GM12892 (cell line): ENCODE data around the gene MATN1.

ENCODE experiments used
- DNase-seq: peaks from one replicate; pipeline ENCODE4 v3.0.0; 2011; ENCODE audit not compliant: insufficient read length
- FAIRE-seq: peaks from 2 replicates; lab custom pipeline; 2011; peaks lifted over from hg19 to GRCh38; lab: Jason Lieb, UNC
- POLR2A ChIP-seq: IDR thresholded peaks from 2 replicates; pipeline ENCODE4 v1.6.1; 2011; ENCODE audit warnings: low read depth, low read length, control low read depth
- POLR2AphosphoS5 ChIP-seq: IDR thresholded peaks from 2 replicates; pipeline ENCODE4 v1.6.1; 2011; ENCODE audit warnings: low read depth, low read length, control low read depth
- TAF1 ChIP-seq: IDR thresholded peaks from 2 replicates; pipeline ENCODE4 v1.6.1; 2011; ENCODE audit warnings: low read depth, mild to moderate bottlenecking, control low read depth, low read length, borderline replicate concordance

Gene MATN1

DNA sequence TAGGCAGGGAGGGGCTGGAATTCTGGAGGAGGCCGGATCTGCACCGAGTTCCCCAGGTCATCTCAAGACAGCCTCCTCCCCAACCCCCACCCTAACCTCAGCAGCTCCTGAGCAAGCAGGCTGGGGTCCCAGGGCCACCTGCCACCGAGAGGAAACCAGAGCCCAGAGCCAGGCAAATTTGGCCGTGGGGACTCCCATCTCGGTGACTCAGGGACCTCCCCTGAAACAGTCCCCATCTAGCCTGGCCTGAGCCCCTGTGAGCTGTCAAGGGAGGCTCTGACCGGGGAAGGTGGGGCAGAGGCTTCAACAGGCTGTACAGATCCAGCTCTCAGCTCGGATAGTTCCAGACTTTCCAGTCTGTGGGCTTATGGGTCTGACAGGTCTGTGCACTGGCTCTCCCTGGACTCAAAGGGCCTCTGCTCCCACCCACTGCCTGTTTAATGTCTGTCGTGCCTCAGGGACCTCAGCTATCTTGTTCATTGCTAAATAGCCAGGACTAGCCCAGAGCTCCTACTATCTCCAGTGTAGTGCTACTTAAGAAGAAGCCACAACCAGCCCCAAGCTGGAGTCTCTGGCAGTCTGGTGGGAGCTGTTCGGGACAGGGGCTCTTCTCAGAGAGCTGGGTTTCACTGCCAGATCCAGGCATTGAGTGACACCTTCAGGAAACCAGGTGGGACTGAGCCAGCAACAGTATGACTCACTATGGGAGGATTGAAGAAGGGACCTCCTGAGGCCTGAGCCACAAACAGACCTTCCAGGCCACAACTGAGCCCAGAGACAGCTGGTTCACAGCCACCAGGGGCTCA, 25.6 kb downstream of the MATN1 start:
- DNase-seq (peak; percentile 52), FAIRE-seq (peak; percentile 71)
- TF ChIP-seq POLR2A (no peak), TAF1 (no peak), POLR2AphosphoS5 (no peak)

DNA sequence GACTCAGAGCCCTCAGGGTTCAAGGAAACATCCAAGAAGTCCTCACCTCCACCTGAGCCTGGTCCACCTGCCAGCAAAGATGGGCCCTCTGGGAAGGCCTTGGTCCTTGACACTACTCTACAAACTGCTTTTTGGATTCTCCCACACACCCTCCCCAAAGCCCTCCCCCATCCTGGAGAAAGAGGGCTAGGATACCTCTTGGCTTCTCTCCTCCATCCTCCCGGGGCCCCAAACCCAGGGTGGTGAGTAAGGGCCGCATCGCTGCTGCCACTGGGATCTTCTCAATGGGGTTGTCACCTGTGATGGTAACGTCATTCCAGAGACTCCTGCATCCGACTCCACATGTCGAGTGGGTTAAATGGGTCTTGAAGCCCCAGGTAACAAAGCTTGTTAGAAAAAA, 26.6 kb downstream of the MATN1 start:
- FAIRE-seq (no peak), DNase-seq (no peak)
- no peak for TF ChIP-seq POLR2AphosphoS5
- TF ChIP-seq TAF1: no peak
- no peak for TF ChIP-seq POLR2A

DNA sequence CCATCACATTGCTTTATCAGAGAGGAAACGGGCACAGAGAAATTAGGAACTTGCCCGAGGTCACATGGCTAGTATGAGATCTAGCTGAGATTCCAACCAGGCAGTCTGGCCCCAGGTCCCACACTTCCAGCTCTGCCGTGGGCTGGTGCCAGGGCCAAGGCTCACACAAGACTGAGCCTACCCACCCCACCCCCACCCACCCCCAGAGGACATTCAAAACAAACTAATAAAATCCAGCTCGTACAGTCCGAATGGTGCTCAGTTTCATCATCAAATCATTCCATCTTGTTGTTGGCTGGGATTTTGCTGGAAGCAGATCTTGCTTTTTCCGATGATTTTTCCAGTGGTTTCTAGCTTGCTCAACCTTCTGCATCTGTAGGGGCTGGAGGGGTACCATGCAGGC, 27.9 kb downstream of the MATN1 start:
- FAIRE-seq (no peak), DNase-seq (no peak)
- TF ChIP-seq POLR2AphosphoS5 (no peak), TAF1 (no peak), POLR2A (no peak)

DNA sequence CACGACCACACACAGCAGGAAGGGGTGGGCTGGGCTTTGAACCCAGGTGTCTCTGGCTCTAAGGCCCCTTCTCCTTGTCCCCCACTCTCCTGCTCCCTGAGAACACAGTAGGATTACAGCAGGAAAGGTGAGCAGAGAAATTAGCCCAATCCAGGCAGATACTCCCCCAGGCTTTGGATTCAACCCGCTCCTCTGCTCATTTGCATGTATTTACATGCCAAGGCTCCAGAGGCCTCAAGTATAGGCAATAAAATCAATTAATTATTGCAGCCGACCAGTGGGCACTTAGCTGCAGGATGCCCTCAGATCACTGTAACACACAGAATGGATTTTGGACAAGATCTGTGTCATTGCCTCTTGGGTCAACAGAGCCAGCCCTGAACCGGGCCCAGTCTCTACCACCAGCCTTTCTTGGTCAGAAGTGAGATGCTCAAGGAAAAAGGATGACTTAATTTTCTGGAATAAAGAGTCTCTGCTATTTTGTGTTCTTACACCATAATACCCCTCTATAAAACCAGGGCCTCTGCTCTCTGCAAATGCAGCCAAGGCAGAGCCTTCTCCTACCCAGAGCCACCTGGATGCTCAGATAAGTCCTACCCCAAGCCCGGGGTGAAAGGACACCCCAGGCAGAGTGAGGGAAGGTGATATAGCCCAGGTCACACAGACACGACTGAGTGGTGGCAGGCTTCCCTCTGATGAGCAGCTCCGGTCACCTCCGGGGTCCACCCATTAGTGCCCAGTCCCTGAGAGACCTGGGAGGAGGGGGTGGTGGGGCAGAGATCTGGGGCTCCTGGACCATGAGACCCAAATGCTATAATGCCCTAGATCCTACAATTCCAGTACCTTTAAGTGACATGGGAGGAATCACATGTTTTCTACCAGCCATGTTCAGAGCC, 28.9 kb downstream of the MATN1 start:
- no peak for FAIRE-seq
- no peak for DNase-seq
- TF ChIP-seq TAF1: no peak
- no peak for TF ChIP-seq POLR2AphosphoS5
- TF ChIP-seq POLR2A: no peak

DNA sequence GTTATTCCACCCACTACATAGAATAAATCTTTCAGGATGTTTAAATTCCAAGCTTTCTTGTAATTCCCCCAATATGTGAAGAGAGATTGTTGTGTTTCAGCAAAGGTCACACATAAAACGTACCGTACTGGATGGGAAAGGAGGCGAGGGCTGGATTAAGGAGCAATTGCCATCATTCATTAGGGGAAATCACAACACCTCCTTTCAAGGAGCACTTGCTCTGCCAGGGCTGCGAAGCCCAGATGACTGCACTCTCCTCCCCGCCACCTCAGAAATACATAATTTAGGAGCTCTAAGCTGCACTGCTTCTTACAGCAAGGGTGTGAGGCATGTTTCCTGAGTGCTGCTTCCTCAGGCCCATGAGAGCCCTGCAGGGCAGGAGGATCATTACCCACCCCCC, 29.6 kb downstream of the MATN1 start:
- no peak for DNase-seq
- TF ChIP-seq TAF1 (no peak), POLR2A (no peak), POLR2AphosphoS5 (no peak)
- FAIRE-seq: no peak

DNA sequence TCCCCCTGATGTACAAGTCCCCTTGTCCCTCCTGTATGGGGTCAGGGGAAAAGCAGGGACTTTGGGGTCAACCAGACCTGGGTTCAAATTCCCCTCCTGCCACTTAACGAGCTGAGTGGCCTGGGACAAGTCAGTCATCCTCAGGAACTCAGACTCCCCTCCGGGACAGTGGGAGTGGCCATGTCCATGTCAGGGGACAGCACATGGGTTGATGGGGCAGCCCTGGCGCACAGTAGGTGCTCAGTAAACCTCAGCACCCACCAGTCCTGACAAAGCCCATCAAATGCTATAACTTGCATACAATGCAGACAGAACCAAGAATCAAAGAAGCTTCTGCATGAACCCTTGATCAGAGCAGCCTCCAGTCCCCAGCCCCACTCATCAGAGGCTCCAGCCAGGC, 30.0 kb downstream of the MATN1 start:
- no peak for FAIRE-seq
- DNase-seq: no peak
- TF ChIP-seq POLR2A (no peak), TAF1 (no peak), POLR2AphosphoS5 (no peak)

DNA sequence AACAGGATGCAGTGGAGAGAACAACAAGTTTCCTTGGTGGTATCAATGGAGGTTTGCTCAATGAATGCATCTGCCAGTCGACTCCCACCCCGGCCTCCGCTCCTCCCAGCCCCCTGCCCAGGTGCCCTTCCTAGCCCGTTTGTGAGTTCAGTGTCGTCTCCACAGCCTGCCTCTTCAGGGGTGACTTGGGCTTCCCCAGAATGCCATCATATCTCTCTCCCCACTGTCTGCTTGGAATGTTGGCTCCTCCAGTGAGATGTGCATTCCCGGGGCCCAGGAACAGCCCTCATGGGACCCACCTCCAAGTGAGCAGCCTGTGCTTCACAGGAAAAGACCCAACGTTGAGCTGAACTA, 30.5 kb downstream of the MATN1 start:
- FAIRE-seq (no peak), DNase-seq (no peak)
- TF ChIP-seq POLR2AphosphoS5 (no peak), POLR2A (no peak), TAF1 (no peak)

DNA sequence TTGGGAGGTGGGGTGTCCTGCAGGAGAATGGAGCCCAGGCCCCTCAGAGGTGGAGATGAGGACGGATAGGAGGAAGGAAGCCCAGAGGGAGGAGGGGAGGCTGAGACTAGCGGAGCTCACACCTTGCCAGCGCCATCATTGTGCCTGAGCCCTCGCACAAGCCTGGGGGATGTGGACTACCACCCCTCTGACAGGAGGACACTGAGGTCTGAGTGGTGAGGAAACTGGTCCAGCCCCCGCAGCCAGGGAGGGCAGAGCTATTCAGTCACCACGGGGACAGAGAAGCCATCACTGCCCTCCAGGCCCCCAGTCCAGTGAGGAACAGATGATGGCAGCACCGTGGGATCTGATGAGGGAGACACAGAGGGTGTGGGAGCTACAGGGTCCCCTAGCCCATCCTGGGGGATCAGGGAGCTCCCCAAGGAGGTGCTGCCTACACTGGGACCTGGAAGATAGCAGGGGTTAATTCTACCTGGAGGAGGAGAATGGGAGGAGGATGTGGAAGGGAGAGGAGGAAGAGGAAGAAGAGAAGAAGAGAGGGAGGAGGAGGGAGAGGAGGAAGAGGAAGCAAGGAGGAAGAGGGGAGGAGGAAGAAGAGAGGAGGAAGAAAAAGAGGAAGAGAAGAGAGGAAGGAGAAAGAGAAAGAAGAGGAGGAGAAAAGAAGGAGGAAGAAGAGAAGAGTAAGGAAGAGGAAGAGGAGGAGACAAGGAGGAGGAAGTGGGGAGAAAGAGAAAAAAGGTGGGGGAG, 31.0 kb downstream of the MATN1 start:
- TF ChIP-seq TAF1 (no peak), POLR2AphosphoS5 (no peak), POLR2A (no peak)
- DNase-seq (no peak), FAIRE-seq (no peak)

DNA sequence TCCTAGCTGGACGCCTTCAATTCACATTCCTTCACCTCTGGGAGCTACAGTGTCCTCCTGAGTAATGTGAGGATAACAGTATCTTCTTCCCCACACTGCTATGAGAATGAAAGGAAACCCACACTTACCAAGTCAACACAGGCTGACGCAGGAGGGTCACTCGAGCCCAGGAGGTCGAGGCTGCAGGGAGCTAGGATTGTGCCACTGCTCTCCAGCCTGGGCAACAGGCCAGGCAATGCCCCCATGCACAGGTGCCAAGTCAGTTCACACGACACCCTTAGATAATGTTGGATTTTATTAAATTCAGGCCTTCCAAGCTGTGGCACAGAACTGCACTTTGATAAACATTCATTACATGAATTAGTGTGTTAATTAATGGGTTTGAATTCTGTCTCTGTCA, 31.9 kb downstream of the MATN1 start:
- no peak for TF ChIP-seq POLR2AphosphoS5
- TF ChIP-seq TAF1: no peak
- DNase-seq: no peak
- no peak for FAIRE-seq

DNA sequence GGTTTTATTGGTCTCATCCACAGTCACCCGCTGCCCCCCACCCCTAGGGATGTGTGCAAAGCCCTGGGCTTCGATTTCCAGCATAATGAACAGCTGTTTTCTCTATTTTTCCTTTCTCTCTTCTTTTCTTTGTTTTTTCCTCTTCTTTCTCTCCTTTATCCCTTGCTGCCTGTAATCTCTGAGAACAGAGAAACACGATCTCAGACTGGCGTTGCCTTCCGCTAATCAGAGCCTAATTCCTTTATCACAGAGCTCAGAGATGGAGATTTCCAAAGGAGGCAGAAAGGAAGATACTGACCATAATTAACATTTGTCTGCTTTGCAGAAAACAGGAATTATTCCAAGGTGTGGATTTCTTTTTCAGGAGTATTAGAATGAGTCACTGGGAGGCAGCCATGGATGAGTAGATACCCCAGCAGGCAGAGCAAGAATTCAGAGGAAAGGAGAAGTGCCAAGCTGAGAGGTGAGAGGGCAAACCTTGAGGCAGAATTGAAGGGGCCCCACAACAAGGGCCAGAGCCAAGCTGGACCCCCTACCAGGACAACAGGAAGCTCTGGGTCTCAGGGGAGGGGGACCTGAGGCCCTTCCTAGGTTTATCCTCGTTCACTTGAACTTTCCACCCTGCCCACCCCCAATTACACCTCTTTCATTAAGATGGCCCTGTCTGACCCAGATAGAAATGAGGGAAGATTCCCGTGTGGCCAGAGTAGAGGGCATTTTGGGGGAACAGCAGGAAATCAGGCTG, 33.3 kb downstream of the MATN1 start:
- no peak for DNase-seq
- FAIRE-seq: no peak
- TF ChIP-seq POLR2A: no peak
- no peak for TF ChIP-seq TAF1
- TF ChIP-seq POLR2AphosphoS5: no peak
